Glutamatergic neuron (in vitro differentiated cells): ENCODE measurements around the gene ACAP3. TPM values are rescaled to one million over a fixed set of nuclear protein-coding genes. Genes with fewer than 3 reads are reported as not detected.
A peak's percentile ranks its signal among the peaks of the same experiment; 100 is the strongest.

Experiments
- DNase-seq: peaks from one replicate; pipeline ENCODE4 v3.0.0; 2022
- H3K27ac Mint-ChIP-seq: one replicate; pipeline ENCODE4 v1.8.0; 2020; ENCODE audit warnings: mild to moderate bottlenecking, mixed read lengths, inconsistent platforms; ENCODE audit not compliant: unreplicated experiment
- H3K27me3 Mint-ChIP-seq: one replicate; pipeline ENCODE4 v1.8.0; 2020; ENCODE audit warnings: mild to moderate bottlenecking, moderate library complexity, mixed read lengths, inconsistent platforms; ENCODE audit not compliant: unreplicated experiment
- H3K36me3 Mint-ChIP-seq: one replicate; pipeline ENCODE4 v1.8.0; 2020; ENCODE audit warnings: mild to moderate bottlenecking, mixed read lengths, inconsistent platforms; ENCODE audit not compliant: unreplicated experiment
- H3K4me1 Mint-ChIP-seq: one replicate; pipeline ENCODE4 v1.8.0; 2020; ENCODE audit warnings: mild to moderate bottlenecking, low read depth, mixed read lengths, inconsistent platforms; ENCODE audit not compliant: unreplicated experiment
- H3K4me3 Mint-ChIP-seq: one replicate; pipeline ENCODE4 v1.8.0; 2020; ENCODE audit warnings: mild to moderate bottlenecking, mixed read lengths, inconsistent platforms; ENCODE audit not compliant: unreplicated experiment
- H3K9me3 Mint-ChIP-seq: one replicate; pipeline ENCODE4 v1.8.0; 2020; ENCODE audit warnings: mild to moderate bottlenecking, moderate library complexity, mixed read lengths, inconsistent platforms; ENCODE audit not compliant: unreplicated experiment
- total RNA-seq: library from RNA; stranded (reverse); fragmentation: NEBNext Ultra II Directional; extraction: Animal tissue kit (Norgen Biotek cat#: 25700); gene quantifications from one replicate; pipeline ENCODE4 v1.2.1, GENCODE V29; 2021; ENCODE audit not compliant: unreplicated experiment
- TF ChIP-seq, protein P1 (sequence below): fragments of 200-600 bp; sonication (generic); IDR thresholded peaks from one replicate; pipeline ENCODE4 v1.5.0; 2021; ENCODE audit not compliant: partially characterized antibody, unreplicated experiment

ACAP3 gene
- total RNA-seq, 1 donor from 2014 or later = 1,099 TPM

DNA sequence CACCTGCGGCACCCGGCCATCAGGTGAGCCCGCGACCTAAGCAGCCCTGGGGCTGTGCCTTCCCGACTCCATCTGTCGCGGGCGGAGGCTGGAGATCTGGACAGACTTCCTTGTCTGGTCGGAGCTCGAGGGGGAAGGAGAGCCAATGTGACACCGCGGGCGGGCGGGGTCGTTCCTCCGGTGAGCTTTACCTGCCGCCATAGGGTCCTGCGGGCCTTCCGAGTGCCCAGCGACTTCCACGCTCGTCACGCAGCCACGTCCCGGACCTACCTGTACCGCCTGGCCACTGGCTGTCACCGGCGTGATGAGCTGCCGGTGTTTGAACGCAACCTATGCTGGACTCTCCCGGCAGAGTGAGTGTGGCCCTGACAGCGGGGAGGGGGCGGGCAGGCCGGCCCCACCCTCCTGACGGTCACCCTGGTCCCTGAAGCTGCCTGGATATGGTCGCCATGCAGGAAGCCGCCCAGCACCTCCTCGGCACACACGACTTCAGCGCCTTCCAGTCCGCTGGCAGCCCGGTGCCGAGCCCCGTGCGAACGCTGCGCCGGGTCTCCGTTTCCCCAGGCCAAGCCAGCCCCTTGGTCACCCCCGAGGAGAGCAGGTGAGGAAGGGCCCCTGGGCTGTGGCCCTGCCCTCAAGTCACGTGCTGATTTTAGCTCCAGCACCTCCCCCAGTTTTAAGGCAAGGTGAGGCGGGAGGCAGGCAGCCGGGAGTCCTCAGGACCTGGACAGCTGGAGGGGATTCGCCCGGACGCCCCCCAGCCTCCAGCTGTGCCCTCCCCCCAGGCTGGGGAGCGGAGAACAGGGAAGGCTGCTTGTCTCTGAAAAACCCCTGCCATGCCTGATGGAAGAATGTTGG, 1.8 kb upstream of the ACAP3 start:
- no peaks in the 10 kb centered on the region for H3K4me1 Mint-ChIP-seq
- H3K27me3 Mint-ChIP-seq = peaks cover 22% of the 10 kb centered on the region
- H3K27ac Mint-ChIP-seq = no peak overlapping the region
- peak overlapping the region; percentile 81 for H3K4me3 Mint-ChIP-seq
- no peak for DNase-seq
- H3K9me3 Mint-ChIP-seq = peaks cover 17% of the 10 kb centered on the region
- TF ChIP-seq, protein P1, sequence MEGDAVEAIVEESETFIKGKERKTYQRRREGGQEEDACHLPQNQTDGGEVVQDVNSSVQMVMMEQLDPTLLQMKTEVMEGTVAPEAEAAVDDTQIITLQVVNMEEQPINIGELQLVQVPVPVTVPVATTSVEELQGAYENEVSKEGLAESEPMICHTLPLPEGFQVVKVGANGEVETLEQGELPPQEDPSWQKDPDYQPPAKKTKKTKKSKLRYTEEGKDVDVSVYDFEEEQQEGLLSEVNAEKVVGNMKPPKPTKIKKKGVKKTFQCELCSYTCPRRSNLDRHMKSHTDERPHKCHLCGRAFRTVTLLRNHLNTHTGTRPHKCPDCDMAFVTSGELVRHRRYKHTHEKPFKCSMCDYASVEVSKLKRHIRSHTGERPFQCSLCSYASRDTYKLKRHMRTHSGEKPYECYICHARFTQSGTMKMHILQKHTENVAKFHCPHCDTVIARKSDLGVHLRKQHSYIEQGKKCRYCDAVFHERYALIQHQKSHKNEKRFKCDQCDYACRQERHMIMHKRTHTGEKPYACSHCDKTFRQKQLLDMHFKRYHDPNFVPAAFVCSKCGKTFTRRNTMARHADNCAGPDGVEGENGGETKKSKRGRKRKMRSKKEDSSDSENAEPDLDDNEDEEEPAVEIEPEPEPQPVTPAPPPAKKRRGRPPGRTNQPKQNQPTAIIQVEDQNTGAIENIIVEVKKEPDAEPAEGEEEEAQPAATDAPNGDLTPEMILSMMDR = no peak
- H3K36me3 Mint-ChIP-seq = no peaks in the 10 kb centered on the region

- Mint-ChIP-seq H3K4me1 (no peaks in the 10 kb centered on the region), H3K36me3 (no peaks in the 10 kb centered on the region), H3K27ac (no peak overlapping the region), H3K27me3 (peaks cover 26% of the 10 kb centered on the region), H3K9me3 (peaks cover 17% of the 10 kb centered on the region), H3K4me3 (peak overlapping the region; percentile 81)
- TF ChIP-seq, protein P1 = no peak
- DNase-seq = no peak
Observed at GRCh38 chr1:1308756-1309250, 1.1 kb upstream of the ACAP3 start.

DNA sequence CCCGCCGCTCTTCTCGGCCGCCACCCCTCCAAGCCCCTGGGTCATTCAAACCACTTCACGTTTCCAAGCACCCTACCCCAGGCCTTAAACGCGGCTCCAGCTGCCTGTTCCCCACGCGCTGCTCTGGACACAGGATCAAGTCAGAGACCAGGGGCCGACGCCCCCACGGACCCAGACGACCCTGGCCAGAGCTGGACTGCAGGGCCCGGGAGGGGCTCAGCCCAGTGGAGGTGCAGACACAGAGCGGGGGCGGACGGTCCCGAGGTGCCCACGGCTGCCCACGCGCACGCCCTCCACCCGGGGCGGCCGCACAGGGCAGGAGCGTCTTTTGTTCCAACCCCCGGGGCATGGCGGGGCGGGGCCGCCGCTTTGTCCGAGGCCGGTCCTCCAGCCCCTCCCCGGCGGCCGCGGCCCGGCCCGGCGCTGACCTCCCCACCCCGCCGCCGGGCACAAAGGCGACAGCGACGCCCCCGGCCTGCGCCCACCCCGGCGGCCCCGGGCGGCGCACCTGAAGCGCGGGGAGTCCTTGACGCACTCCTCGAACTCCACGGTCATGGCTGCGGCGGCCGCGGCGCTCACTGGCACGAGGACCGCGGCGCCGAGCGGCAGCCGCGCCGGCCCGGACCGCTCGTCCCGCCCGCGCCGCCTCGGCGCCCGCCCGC, 338 bp downstream of the ACAP3 start:
- H3K27ac Mint-ChIP-seq = peak overlapping the region; percentile 99
- H3K27me3 Mint-ChIP-seq = peaks cover 26% of the 10 kb centered on the region

DNA sequence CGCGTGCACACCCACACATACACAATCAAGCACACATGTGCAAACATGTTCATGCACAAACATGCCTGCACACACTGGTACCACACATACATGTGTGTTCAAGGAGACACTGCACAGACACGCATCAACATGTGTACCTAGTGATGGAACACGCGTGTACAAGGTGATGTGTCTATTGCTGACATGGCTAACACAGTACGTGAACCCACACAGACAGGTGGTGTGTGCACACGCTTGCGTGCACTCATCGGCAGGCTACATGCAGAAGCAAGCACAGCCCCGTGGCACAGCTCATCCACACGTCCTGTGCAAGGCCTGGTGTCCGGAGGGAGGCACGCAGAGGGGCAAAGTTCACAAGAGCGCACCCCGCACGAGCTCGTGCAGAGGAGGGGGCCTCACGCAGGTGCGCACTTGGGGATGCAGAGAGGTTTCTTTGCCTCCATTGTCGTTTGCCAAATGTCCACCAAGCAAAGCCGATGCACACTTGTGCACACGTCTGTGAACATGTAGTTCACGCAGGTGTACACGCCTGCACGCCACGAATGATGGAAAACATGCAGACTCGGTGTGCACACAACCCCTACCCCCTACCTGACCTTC, 969 bp downstream of the ACAP3 start:
- no peak for DNase-seq
- Mint-ChIP-seq H3K4me1 (no peaks in the 10 kb centered on the region), H3K27me3 (peaks cover 26% of the 10 kb centered on the region), H3K4me3 (peak overlapping the region; percentile 97), H3K27ac (peak overlapping the region; percentile 99), H3K9me3 (peaks cover 13% of the 10 kb centered on the region), H3K36me3 (no peaks in the 10 kb centered on the region)
- TF ChIP-seq, protein P1 = no peak

More for the DNA sequence above, 338 bp downstream of the ACAP3 start:
- TF ChIP-seq, protein P1 = no peak
- peaks cover 13% of the 10 kb centered on the region for H3K9me3 Mint-ChIP-seq
- no peaks in the 10 kb centered on the region for H3K4me1 Mint-ChIP-seq
- peak; percentile 63 for DNase-seq
- peak overlapping the region; percentile 97 for H3K4me3 Mint-ChIP-seq
- no peaks in the 10 kb centered on the region for H3K36me3 Mint-ChIP-seq
